SK-N-MC (cell line): ENCODE results near the gene FBRS.

ENCODE experiments used
- EZH2 ChIP-seq: fragments of 200-600 bp; sonication (generic); IDR thresholded peaks from one replicate; pipeline ENCODE4 v1.6.1; 2017; ENCODE audit warnings: antibody characterized with exemption
- POLR2AphosphoS5 ChIP-seq: IDR thresholded peaks from 2 replicates; pipeline ENCODE4 v1.6.1; 2012; ENCODE audit warnings: mild to moderate bottlenecking, low read depth, low read length, borderline replicate concordance

GRCh38 chr16:30619638-30620037 is 38.6 kb upstream of the FBRS start:
- TF ChIP-seq POLR2AphosphoS5 (no peak), EZH2 (no peak)
